Measurements from ENCODE around the gene FIGN.

DNA sequence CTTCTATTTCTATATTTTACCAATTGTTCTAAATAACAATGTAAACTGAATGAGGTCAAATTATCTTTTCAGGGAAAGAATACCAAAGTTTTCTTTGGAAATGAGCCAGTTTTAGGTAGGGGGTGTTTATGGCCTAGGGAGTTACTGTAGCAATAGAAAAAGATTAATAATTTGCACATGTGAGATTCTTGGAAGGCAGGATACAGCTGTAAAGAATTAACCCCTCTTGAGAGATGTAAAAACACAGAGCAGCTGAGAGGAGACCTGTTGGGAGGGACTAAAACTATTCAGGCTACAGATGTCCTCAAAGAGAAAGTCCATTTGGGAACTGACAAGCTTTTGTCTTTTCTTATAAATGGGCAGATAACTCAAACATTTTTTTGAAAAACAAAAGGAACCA lies 182.2 kb downstream of the FIGN start:
- TF ChIP-seq, protein P1, sequence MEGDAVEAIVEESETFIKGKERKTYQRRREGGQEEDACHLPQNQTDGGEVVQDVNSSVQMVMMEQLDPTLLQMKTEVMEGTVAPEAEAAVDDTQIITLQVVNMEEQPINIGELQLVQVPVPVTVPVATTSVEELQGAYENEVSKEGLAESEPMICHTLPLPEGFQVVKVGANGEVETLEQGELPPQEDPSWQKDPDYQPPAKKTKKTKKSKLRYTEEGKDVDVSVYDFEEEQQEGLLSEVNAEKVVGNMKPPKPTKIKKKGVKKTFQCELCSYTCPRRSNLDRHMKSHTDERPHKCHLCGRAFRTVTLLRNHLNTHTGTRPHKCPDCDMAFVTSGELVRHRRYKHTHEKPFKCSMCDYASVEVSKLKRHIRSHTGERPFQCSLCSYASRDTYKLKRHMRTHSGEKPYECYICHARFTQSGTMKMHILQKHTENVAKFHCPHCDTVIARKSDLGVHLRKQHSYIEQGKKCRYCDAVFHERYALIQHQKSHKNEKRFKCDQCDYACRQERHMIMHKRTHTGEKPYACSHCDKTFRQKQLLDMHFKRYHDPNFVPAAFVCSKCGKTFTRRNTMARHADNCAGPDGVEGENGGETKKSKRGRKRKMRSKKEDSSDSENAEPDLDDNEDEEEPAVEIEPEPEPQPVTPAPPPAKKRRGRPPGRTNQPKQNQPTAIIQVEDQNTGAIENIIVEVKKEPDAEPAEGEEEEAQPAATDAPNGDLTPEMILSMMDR (IDR thresholded peaks at IDR 0.05; ENCODE audit: borderline replicate concordance, extremely low read depth, low read length, poor library complexity, severe bottlenecking): no peak
- no peak for TF ChIP-seq EZH2 (IDR thresholded peaks at IDR 0.05; ENCODE audit: borderline replicate concordance, low read depth, low read length, severe bottlenecking)

Data from DND-41 (cell line).